Hematopoietic multipotent progenitor cell treated with erythropoietin and hydrocortisone succinate and interleukin-3 and kit ligand, for 15 days (in vitro differentiated cells): ENCODE measurements around the gene IRF3.

Experiments used
- DNase-seq: peaks from one replicate; pipeline ENCODE4 v3.0.0-alpha.2; 2015; ENCODE audit warnings: low spot score

Gene IRF3, protein sequence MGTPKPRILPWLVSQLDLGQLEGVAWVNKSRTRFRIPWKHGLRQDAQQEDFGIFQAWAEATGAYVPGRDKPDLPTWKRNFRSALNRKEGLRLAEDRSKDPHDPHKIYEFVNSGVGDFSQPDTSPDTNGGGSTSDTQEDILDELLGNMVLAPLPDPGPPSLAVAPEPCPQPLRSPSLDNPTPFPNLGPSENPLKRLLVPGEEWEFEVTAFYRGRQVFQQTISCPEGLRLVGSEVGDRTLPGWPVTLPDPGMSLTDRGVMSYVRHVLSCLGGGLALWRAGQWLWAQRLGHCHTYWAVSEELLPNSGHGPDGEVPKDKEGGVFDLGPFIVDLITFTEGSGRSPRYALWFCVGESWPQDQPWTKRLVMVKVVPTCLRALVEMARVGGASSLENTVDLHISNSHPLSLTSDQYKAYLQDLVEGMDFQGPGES

DNA sequence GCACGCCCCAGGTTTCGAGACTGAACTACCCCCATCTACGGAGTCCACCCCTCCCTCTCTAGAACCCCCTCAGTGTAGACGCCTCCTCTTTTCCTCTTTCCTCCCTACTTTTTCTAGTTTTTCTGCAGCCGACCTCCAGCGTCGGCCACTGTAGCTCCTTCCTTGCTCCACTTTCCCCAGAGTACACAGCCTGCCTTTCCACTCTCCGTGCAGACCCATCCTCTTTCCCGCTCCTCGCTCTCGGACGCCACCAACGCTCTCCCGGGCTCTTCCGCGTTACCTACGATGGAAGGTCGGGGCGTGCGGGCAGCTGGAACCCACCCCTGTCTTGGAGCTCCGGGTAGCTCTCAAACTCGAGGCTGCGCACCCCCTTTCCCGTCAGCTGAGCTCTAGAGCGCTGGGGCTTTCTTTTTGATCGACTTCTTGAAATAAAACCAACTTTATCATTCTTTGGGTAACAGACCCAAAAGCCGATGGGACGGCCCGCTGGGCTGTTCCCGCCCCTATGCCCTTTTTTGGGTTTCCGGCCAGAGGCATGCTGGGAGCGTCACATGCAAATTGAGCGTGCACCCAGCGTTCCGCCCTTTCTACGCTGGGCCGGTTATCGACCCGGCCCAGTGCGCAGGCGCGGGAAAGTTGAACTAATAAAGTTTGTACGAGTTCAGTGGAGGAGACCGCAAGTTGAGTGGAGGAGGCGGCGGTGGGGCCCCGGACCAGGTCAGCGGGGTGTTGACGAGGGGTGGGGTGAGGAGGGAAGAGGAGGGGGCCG lies at the start of gene IRF3, which contains the start of gene BCL2L12:
Gene IRF3 (minus strand): TSS at position 507 of the 769 bp plus-strand sequence. CDS start 1,019 bp downstream, outside the sequence.
Gene BCL2L12 (plus strand): TSS at position 583 of the 769 bp plus-strand sequence. CDS start 760 bp downstream, outside the sequence.
- peak; percentile 99 for DNase-seq

DNA sequence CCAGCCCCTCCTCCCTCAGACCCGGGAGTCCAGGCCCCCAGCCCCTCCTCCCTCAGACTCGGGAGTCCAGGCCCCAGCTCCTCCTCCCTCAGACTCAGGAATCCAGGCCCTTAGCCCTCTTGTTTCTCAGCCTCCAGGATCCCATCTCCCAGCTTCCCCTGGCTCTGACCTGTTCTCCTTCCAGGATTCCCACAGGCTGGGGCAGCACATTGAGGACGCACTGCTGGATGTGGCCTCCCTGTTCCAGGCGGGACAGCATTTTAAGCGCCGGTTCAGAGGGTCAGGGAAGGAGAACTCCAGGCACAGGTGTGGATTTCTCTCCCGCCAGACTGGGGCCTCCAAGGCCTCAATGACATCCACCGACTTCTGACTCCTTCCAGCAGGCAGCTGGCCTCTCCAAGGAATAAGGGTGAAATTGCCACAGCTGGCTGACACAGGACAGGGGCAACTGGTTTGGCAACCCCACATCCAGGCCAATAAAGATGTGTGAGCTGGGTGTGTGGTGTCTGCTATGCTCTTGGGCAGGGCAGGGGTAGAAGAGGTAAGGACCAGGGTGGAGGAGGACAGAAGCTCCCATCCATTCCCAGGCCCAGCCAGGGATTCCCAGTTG lies 47.7 kb upstream of the IRF3 start:
- DNase-seq: no peak

DNA sequence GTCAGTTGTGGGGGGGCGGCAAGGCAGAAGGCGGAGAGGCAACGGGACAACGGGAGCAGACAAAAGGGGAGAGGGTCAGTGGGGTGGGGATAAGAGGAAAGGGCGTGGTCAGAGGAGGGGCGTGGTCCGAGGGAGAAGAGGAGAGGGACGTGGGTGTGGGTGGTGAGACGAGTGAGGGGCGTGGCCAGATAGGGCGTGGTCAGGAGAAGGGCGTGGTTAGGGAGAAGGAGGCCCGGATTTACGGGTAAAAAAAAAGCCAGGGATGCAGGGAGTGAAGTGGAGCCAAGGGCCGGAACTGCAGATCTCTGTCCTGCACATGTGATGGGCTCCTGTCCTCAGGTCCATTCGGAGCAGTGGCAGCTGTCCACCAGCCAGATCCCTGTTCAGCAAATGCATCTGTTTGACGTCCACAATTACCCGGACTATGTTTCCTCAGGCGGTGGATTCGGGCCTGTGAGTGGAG lies 46.8 kb upstream of the IRF3 start:
- DNase-seq: peak; percentile 28

DNA sequence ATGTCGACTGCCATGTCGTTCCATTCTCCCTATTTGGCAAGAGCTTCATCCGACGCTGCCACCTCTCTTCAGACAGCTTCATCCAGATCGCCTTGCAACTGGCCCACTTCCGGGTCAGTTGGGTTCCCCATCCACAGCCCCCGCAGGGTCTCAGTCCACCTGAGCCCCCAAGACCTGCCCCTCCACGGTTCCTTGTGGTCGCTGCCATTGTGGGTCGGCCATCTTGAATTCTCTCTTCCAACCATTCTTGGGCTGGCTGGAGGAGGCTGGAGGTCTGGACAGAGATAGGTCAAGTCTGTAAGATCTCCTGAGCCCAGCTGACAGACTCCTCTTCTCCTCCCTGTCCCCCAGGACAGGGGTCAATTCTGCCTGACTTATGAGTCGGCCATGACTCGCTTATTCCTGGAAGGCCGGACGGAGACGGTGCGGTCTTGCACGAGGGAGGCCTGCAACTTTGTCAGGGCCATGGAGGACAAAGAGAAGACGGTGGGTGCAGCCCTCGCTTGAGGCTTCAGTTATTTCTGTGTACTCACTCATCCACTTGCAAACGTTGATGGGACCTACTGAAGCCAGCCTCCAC lies 44.8 kb upstream of the IRF3 start:
- no peak for DNase-seq

DNA sequence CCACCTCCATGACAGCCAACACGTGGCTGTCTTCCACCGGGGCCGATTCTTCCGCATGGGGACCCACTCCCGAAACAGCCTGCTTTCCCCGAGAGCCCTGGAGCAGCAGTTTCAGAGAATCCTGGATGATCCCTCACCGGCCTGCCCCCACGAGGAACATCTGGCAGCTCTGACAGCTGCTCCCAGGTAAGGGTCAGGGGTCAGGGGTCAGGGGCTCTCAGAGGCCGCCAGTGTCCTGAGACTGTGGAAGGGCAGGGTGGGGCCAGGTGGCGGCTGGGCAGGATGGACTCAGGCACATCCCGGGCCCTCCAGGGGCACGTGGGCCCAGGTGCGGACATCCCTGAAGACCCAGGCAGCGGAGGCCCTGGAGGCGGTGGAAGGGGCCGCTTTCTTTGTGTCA lies 40.3 kb upstream of the IRF3 start:
- no peak for DNase-seq

DNA sequence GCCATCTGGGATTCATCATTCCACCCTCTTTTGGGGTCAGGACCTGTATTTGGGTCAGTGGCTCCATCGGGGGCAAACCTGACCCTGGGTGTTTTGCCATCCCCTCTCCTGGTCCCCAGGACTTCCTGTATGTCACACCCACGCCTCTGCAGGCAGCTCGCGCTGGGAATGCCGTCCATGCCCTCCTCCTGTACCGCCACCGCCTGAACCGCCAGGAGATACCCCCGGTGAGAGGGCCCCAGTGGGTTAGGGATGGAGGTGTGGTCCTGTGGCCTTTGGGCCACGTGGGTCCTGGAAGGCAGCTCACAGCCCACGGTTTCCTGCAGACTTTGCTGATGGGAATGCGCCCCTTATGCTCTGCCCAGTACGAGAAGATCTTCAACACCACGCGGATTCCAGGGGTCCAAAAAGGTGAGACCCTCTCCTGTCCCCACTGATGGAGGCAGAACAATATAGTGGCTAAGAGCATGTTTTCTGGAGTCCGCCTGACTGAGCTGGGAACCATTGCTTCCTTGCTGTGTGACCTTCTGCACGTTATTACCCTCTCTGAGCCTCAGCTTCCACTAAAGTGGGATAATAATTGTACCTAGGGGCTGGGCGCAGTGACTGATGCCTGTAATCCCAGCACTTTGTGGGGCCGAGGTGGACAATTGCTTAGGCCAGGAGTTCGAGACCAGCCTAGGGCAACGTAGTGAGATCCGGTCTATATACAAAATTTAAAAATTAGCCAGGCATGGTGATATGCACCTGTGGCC lies 39.4 kb upstream of the IRF3 start:
- DNase-seq: no peak

DNA sequence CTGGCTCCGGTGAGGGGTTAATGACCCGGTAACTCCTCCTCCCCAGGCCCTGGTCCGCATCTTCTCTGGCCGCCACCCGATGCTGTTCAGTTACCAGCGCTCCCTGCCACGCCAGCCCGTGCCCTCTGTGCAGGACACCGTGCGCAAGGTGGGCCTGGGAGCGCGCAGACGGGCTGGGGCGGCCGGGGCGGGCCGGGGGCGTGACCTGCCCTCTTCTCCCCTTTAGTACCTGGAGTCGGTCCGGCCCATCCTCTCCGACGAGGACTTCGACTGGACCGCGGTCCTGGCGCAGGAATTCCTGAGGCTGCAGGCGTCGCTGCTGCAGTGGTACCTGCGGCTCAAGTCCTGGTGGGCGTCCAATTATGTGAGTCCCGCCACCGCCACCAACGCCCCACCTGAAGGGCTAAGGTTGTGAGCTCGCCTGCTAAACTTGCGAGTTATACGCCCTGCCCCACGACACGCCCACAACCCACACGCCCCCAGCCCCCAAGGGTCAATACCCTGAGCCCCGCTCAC lies 35.7 kb upstream of the IRF3 start:
- DNase-seq: no peak

DNA sequence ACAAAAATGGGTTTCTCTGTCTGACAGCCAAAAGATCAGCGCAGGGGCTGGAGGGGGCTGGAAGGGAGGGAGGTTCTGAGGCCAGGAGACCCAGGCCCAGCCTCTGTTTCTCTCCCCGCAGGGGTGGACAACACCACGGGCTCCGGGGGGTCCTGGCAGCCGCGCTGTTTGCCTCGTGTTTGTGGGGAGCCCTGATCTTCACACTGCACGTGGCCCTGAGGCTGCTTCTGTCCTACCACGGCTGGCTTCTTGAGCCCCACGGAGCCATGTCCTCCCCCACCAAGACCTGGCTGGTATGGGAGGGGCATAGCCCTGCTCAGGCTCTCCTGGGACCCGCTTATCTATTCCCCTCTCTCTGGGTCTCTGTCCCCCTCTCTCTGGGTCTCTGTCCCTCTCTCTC lies 34.9 kb upstream of the IRF3 start:
- no peak for DNase-seq

DNA sequence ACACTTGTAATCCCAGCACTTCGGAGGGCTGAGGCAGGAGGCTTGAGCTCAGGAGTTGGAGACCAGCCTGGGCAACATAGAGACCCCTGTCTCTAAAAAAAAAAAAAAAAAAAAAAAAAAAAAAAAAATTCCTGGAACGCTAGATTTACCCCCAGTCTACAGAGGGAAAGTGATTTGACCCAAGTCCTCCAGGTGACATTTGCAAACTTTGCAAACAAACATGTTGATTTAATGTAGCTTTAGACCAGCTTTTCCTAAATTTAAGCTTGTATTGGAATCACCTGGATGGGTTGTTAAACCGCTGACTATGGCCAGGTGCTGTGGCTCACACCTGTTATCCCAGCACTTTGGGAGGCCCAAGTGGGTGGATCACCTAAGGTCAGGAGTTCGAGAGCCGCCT lies 33.7 kb upstream of the IRF3 start:
- DNase-seq: no peak

DNA sequence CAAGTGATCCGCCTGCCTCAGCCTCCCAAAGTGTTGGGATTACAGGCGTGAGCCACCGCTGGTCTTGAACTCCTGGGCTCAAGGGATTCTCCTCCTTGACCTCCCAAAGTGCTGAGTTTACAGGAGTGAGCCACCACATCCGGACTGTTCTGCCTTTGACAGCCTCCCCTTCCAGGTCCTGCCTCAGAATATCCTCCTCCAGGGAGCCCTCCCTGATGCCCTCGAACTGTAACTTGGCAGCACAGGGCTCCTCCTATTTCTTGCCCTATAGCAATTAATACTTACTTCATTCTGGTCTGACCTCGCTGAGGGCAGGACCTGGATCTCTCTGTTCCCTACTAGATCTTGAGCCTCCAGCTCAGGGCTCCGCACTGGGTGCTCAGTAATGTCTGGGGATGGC lies 31.2 kb upstream of the IRF3 start:
- DNase-seq: no peak

DNA sequence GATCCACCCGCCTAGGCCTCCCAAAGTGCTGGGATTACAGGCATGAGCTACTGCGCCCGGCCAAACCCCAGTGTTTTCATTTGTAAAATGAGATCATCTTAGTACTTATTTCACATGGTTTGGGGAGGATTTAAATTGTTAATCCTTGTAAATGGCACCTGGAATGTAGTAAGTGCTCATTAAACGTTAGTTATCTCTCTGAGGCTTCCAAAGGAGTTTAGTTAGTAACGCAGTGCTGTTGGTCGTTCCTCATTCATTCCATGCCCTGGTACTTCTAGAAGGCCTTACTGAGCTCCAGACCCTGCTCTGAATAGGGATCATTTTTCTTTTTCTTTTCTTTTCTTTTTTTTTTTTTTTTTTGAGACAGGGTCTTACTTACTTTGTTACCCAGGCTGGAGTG lies 30.5 kb upstream of the IRF3 start:
- no peak for DNase-seq

DNA sequence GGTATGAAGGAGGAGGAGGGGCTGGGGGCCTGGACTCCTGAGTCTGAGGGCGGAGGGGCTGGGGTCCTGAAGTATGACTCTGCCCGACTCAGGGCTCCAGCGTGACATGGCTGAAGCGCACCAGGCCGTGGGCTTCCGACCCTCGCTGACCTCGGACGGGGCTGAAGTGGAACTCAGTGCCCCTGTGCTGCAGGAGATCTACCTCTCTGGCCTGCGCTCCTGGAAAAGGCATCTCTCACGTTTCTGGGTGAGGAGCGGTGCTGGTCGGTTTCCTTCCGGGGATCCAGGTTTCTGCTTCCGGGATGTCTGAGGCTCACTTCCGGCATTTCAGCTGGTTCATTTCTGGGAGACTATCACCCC lies 26.5 kb upstream of the IRF3 start:
- no peak for DNase-seq

DNA sequence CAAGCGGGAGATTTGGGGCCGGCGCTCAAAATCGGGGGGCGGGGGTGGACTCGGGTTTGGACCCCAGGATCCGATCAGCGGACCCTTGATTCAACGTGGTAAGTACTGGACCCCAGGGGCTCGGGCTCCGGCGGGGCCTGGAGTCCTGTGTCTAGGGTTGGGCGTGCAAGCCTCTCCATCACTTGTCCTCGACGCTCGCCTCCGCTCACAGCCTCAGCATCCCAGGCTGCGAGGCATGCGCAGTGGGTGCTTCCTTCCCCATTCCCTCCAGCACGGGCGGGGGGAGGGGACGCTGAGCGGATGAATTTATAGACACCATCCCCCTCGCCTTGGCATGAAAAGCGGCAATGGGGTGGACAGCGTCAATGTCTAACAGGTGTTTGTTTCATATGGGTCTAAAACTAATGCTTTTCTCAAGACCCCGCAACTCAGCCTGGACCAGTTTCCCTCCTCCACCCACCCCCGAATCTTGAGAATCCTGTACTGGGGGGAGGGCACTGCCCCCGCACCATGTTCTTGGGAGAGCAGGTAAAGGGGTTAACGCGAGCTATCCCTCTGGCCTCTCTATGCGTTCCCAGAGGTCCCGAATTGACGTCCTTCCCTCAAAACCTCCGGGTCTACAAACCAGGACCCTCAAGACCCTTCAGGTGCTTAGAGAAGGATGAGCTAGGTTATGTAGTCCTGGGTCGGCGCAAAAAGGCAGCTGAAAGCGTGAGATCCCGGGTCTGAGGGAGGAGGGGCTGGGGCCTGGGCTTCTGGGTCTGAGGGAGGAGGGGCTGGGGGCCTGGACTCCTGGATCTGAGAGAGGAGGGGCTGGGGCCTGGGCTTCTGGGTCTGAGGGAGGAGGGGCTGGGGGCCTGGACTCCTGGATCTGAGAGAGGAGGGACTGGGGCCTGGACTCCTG lies 25.8 kb upstream of the IRF3 start:
- no peak for DNase-seq

DNA sequence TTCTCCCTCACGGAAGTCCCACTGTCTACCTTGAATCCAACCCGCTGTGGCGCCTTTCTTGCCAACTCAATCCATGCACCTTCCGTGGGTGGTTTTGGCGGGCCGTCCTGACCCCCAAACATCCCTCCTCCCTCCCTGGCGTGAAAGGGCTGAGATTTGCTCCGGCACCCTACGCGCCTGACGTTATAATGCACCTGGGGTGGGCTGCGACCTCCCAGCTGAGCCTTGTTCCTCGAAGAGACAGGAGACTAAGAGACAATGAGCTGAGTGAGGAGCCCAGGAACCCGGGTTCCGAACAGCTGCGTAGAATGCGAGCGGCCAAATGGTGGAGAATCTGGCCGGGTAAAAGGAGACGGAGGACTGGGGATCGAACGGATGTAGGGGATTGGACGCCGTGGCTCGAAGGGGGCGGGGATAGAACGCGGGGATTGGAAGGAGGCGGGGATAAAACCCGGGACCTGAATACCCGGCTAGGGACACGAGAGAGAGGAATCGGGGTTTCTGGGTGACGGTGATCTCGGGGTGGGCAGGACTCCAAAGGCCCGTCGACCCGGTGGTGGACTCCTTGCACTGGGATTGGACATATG lies 25.1 kb upstream of the IRF3 start, which contains the start of gene CPT1C:
Gene CPT1C (plus strand): TSS at position 461 of the 587 bp plus-strand sequence. CDS start 1,137 bp downstream, outside the sequence.
- DNase-seq: no peak

DNA sequence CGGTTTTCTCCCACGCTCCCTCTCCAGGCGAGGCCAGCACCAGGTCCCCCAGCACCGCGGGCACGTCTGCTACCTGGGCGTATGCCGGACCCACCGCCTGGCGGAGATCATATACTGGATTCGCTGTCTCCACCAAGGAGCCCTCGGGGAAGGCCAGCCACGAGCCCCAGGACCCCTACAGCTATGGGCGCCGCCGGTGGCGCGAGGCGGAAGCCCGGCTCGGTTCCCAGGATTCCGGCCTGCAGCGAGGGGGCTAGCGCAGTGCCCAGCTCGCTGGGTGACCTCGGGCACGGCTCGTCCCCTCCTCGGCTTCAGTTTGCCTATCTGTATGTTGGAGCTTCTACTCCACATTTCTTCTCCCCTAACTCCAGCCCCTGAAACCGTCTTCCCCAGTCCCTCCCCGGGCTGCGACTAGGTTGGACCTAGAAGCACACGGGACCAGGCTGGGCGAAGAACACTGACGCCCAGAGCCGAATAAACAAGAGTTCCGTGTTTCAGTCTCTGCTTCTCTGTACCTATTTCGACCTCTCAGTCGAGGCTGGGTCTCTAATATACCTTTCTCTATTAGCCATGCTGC lies 24.5 kb upstream of the IRF3 start:
- no peak for DNase-seq

DNA sequence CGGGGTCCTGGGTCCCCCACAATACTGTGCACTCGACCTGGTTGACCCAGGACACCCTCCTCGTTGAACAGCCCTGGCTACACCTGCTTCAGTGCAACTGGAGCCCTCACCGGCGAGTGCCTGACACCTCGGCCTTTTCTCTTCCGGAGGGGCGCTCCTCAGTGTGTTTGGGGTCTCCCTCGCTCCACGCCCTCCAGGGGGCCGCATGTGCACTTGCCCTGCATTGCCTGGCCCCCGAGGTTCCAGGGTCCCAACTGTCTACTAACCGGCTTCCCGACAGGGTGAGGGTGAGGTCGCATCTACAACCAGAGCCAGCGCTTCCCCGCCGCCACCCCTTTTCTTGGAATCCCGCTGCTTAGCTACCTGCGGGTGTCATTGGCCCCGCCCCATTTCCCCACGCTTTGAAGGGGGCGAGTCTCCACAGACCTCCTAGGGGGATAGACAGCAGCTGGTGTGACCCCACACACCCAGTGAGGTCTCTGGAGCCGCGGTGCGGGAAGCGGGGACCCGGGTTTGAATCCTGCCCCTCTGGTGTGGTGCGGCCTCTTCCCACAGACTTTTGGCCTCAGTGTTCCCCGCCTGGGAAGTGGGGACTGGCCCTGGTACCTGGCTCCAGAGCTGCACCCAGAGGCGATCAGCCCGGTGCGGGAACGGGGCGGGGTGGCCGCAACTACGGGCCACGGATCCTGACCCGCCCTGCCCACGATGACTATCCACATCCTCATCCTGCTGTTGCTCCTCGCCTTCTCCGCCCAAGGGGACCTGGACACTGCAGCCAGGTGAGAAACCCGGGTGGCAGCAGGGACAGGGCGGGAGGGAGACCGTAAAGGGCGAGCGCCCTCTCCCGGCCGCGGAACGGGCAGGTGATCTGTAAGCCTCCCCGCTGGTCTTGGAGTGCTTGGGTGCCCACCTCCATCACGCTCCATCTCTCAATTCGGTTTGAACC lies 23.7 kb upstream of the IRF3 start, which contains the start of gene ADM5:
Gene ADM5 (plus strand): TSS at position 462 of the 946 bp plus-strand sequence. CDS start 244 bp downstream, at position 706.
- no peak for DNase-seq

DNA sequence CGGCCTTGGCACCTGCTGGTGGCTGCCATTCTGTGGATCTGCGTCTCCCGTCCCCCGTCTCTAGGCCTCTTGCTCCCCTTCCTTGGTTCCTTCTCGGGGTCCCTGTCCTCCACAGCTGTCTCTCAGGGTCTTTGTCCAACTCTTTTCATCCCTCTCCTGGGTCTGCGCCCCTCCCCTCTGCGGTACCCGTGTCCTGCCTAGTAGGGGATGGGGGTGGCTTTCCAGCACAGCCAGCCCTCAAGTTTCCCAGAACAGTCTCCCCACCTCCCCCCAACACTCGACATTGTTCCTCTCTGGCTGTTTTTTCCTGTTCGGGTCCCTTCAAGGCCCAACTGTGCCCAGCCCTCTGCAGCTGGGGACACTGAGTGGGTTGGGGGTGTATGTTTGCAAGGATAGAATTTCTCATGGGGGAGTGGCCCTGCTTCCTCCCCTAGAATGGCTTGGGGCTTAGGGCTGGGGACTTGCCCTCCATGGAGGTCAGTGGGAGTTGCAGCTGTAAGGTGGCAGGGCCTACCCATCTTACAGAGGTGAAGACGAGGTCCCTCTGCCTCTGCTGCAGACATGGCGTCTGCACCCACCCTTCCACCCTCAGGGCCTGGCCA lies 23.0 kb upstream of the IRF3 start:
- DNase-seq: no peak
